Ovary (tissue), 9 donors: ENCODE results near the gene FAM219A. TPM values are rescaled to one million over a fixed set of nuclear protein-coding genes. Genes with fewer than 3 reads are reported as not detected.
"Not testable (repeated sequence)": the region's sequence is repeated elsewhere in the genome, so short reads cannot be mapped to it uniquely, and the experiment has no call there.

Source experiments
- DNase-seq, 5 donors: peaks; one replicate each; pipeline ENCODE4 v3.0.0-alpha.2; 2019 to 2020
- H3K27ac ChIP-seq, 2 donors: fragments of 200-600 bp; one replicate each; pipeline versions ENCODE4 v1.5.1 to v1.8.0; 2019 to 2022
- H3K27me3 ChIP-seq: fragments of 200-600 bp; one replicate; pipeline ENCODE4 v1.8.0; 2022
- H3K36me3 ChIP-seq: fragments of 200-600 bp; sonication (generic); one replicate; pipeline ENCODE4 v1.5.1; 2019
- H3K4me1 ChIP-seq: one replicate; pipeline ENCODE4 v1.8.1; 2013; ENCODE audit warnings: mild to moderate bottlenecking, moderate library complexity; ENCODE audit not compliant: insufficient read depth
- H3K4me3 ChIP-seq: fragments of 200-600 bp; sonication (generic); one replicate; pipeline ENCODE4 v1.5.1; 2017
- H3K9me3 ChIP-seq, 2 donors: fragments of 200-600 bp in 1 of 2; sonication (generic) in 1 of 2; one replicate each; pipeline versions ENCODE4 v1.5.1 to v1.8.1; 2013 to 2019; ENCODE audit warnings: mild to moderate bottlenecking in 1 of 2, moderate library complexity in 1 of 2
- CTCF ChIP-seq, 3 donors: fragments of 450-650 bp in 2 of 3; fragments of 200-600 bp in 1 of 3; IDR thresholded peaks; one replicate each; pipeline versions ENCODE4 v1.5.1 to v1.8.0; 2016 to 2022; ENCODE audit warnings: antibody characterized with exemption in 3 of 3, mild to moderate bottlenecking in 1 of 3
- EP300 ChIP-seq: sonication (generic); formaldehyde crosslinking; IDR thresholded peaks from one replicate; pipeline ENCODE4 v1.6.1; 2017; ENCODE audit warnings: antibody characterized with exemption
- POLR2A ChIP-seq: fragments of 450-650 bp; IDR thresholded peaks from one replicate; pipeline ENCODE4 v1.6.1; 2017; ENCODE audit warnings: antibody characterized with exemption, mild to moderate bottlenecking, moderate library complexity
- WGBS, 3 donors: extraction: QIAGEN DNeasy Blood & Tissue Kit in 1 of 3; methylation state at CpG; one replicate each; pipeline versions ENCODE4 v1.1.5 to v1.1.7; 2013 to 2017; 5-methylcytosine and 5-hydroxymethylcytosine counted together
- intact Hi-C, 4 donors: fragments of 100-400 bp; cut with DNase I; formaldehyde crosslinking; loops; one replicate each; pipeline versions ENCODE4 v1.11.0 to v1.15.1; 2022 to 2023
- polyA plus RNA-seq, 2 donors: library from polyadenylated mRNA; stranded (reverse); fragments of 200-250 nt in 1 of 2; fragments of 350-450 nt in 1 of 2; fragmentation: Illumina TruSeq in 1 of 2; extraction: RNeasy Lipid Tissue Mini Kit (QIAGEN cat#74804) in 1 of 2; gene quantifications; one replicate each; pipeline ENCODE4 v1.2.3, GENCODE V29; 2013 to 2014
- total RNA-seq, 7 donors: library from RNA; depleted of rRNA in 2 of 7; stranded (reverse); fragments of >200 nt in 2 of 7; fragmentation: NEBNext Ultra II Directional in 3 of 7; extraction: Animal tissue kit (Norgen Biotek cat#: 25700) in 3 of 7; gene quantifications; one replicate each; pipeline versions ENCODE4 v1.1.0 to v1.2.4, GENCODE V29; 2016 to 2023
- donor health status: DM: no; HTN: no; CAD: no; lungs with moderate emphysema.
- donor health status: DM: no; HTN: no; CAD: no.
- donor health status: Bipolar disorder and iron deficiency.
- donor health status: DM: yes; HTN: yes; CAD: no.
- donor health status: DM: no; HTN: no; CAD: no.
- donor health status: DM: yes; HTN: yes; CAD: no.

The FAM219A gene
- total and polyA plus RNA-seq, 9 donors: 5.2 to 24.7 (median 15.2) TPM

GRCh38 chr9:34443533-34443932, 14.8 kb downstream of the FAM219A start:
- Histone ChIP-seq H3K36me3 (no peaks in the 10 kb centered on the region), H3K4me1 (no peaks in the 10 kb centered on the region), H3K27me3 (no peaks in the 10 kb centered on the region), H3K9me3 (no peaks in the 10 kb centered on the region), H3K27ac (no peak overlapping the region), H3K4me3 (no peak overlapping the region)
- intact Hi-C loops: no loop called here
- TF ChIP-seq EP300 (no peak), POLR2A (no peak), CTCF (IDR thresholded peaks at IDR 0.05) (no peak)
- DNase-seq: no peak
- 61 to 73% (median 66%) methylated on average over 2 of the region's 2 CpGs for WGBS, 3 donors

GRCh38 chr9:34442770-34443169, 15.6 kb downstream of the FAM219A start:
- no peak for TF ChIP-seq CTCF (IDR thresholded peaks at IDR 0.05)
- TF ChIP-seq POLR2A: no peak
- TF ChIP-seq EP300: no peak
- Histone ChIP-seq H3K27me3 (no peaks in the 10 kb centered on the region), H3K36me3 (no peaks in the 10 kb centered on the region), H3K4me1 (no peaks in the 10 kb centered on the region), H3K9me3 (no peaks in the 10 kb centered on the region), H3K27ac (no peak overlapping the region), H3K4me3 (no peak overlapping the region)
- intact Hi-C loops: no loop called here
- no peak for DNase-seq
- 92 to 100% (median 96%) methylated on average over 1 of the region's 1 CpG for whole genome bisulfite sequencing, 3 donors

GRCh38 chr9:34440017-34440416, 18.4 kb downstream of the FAM219A start:
- H3K4me3 ChIP-seq: no peak overlapping the region
- TF ChIP-seq EP300 (no peak), POLR2A (no peak), CTCF (IDR thresholded peaks at IDR 0.05) (no peak)
- H3K4me1 ChIP-seq: no peaks in the 10 kb centered on the region
- intact Hi-C loops: no loop called here
- H3K27ac ChIP-seq: no peak overlapping the region
- no peaks in the 10 kb centered on the region for H3K9me3 ChIP-seq
- no peak for DNase-seq
- no peaks in the 10 kb centered on the region for H3K36me3 ChIP-seq
- no peaks in the 10 kb centered on the region for H3K27me3 ChIP-seq

- H3K4me3 ChIP-seq, H3K9me3 ChIP-seq, H3K4me1 ChIP-seq, intact Hi-C loops, H3K36me3 ChIP-seq, H3K27ac ChIP-seq, DNase-seq, H3K27me3 ChIP-seq: not testable (repeated sequence)
- WGBS, 3 donors: 95 to 98% (median 97%) methylated on average over 4 of the region's 4 CpGs
Measured at GRCh38 chr9:34438465-34438864, 19.9 kb downstream of the FAM219A start.

GRCh38 chr9:34437926-34438307, 20.5 kb downstream of the FAM219A start:
- H3K36me3 ChIP-seq, DNase-seq, H3K4me1 ChIP-seq, H3K9me3 ChIP-seq, H3K4me3 ChIP-seq, H3K27me3 ChIP-seq, intact Hi-C loops, H3K27ac ChIP-seq: not testable (repeated sequence)
- WGBS, 3 donors: 94 to 95% (median 95%) methylated on average over 28 of the region's 28 CpGs
